Ovary (tissue), 3 donors: ENCODE results near the gene KIAA0586.

Experiments
- EP300 ChIP-seq: sonication (generic); formaldehyde crosslinking; IDR thresholded peaks from one replicate; pipeline ENCODE4 v1.6.1; 2017; ENCODE audit warnings: antibody characterized with exemption
- POLR2A ChIP-seq: fragments of 450-650 bp; IDR thresholded peaks from one replicate; pipeline ENCODE4 v1.6.1; 2017; ENCODE audit warnings: antibody characterized with exemption, mild to moderate bottlenecking, moderate library complexity
- TF ChIP-seq, protein P1 (sequence below), 3 donors: fragments of 450-650 bp in 2 of 3; fragments of 200-600 bp in 1 of 3; IDR thresholded peaks; one replicate each; pipeline versions ENCODE4 v1.5.1 to v1.8.0; 2016 to 2022; ENCODE audit warnings: antibody characterized with exemption in 3 of 3, mild to moderate bottlenecking in 1 of 3
- donor health status: DM: no; HTN: no; CAD: no.

DNA sequence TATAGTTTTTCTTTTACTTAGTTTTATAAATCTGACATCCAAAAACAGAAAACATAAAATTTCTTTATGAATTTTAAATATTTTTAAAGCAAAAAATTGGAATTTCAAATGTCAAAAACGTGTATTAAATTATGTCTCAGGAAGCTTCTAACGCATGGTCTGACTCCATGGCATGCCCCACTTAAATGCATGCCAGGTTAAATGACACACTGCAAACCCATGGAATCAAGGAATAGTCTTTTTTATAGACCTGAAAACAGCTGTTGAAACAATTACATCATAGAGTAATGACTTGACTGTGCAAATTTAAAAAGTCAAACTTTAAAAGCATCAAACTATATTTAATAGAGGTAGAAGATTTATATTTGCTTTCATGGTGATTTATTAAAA lies 114.1 kb downstream of the KIAA0586 start:
- TF ChIP-seq, protein P1, sequence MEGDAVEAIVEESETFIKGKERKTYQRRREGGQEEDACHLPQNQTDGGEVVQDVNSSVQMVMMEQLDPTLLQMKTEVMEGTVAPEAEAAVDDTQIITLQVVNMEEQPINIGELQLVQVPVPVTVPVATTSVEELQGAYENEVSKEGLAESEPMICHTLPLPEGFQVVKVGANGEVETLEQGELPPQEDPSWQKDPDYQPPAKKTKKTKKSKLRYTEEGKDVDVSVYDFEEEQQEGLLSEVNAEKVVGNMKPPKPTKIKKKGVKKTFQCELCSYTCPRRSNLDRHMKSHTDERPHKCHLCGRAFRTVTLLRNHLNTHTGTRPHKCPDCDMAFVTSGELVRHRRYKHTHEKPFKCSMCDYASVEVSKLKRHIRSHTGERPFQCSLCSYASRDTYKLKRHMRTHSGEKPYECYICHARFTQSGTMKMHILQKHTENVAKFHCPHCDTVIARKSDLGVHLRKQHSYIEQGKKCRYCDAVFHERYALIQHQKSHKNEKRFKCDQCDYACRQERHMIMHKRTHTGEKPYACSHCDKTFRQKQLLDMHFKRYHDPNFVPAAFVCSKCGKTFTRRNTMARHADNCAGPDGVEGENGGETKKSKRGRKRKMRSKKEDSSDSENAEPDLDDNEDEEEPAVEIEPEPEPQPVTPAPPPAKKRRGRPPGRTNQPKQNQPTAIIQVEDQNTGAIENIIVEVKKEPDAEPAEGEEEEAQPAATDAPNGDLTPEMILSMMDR (IDR thresholded peaks at IDR 0.05): no peak
- TF ChIP-seq POLR2A (no peak), EP300 (no peak)
